WI38 (cell line): ENCODE data around the gene AAK1.

Experiments used
- H3K4me3 ChIP-seq: 2 replicates; pipeline ENCODE4 v1.5.1; 2011; ENCODE audit warnings: low read depth, mild to moderate bottlenecking, control low read depth, low read length
- TF ChIP-seq, protein P1 (sequence below): IDR thresholded peaks from 2 replicates; pipeline ENCODE4 v1.5.1; 2012; ENCODE audit warnings: low read depth, mild to moderate bottlenecking, control low read depth, low read length

The AAK1 gene

DNA sequence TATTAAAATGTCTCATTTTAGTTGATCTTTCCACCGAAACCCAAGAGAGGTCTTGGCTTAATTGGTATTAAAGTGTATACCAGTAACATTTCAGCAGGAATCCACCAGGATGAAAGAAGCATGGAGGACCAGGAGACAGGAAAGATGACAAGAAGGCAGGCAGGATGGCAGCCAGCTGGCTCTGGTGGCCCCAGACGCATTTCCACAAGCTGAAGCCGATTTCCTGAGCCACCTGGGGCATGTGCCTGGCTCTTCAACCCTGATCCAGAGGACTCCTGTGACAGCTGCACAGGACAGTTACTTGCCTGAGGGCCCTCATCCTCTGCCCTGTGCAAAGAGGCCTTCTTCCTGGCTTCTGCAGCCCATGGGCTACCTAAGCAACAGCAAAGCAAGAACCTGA is 149.4 kb downstream of the AAK1 start:
- TF ChIP-seq, protein P1, sequence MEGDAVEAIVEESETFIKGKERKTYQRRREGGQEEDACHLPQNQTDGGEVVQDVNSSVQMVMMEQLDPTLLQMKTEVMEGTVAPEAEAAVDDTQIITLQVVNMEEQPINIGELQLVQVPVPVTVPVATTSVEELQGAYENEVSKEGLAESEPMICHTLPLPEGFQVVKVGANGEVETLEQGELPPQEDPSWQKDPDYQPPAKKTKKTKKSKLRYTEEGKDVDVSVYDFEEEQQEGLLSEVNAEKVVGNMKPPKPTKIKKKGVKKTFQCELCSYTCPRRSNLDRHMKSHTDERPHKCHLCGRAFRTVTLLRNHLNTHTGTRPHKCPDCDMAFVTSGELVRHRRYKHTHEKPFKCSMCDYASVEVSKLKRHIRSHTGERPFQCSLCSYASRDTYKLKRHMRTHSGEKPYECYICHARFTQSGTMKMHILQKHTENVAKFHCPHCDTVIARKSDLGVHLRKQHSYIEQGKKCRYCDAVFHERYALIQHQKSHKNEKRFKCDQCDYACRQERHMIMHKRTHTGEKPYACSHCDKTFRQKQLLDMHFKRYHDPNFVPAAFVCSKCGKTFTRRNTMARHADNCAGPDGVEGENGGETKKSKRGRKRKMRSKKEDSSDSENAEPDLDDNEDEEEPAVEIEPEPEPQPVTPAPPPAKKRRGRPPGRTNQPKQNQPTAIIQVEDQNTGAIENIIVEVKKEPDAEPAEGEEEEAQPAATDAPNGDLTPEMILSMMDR, result no peak
- H3K4me3 ChIP-seq, result no peak overlapping the region

DNA sequence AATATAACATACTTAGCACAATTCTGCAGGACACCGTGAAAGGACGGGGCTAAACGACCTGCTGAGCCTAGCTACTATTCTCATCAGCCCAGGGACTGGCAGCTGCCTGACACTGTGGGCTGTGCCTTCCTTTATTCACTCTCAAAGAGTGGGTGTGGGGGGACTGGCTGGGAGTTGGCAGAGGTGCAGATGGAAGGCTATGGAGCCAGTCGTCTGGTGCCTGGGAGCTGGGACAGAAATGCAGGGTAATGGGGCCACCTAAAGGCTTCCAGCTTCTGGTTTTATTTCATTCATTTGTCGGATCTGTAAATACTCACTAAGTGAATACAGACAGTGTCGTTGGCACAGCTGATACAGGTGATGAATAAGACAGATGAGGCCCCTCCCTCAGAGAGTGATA is 150.3 kb downstream of the AAK1 start:
- TF ChIP-seq, protein P1, result no peak
- no peak overlapping the region for H3K4me3 ChIP-seq

DNA sequence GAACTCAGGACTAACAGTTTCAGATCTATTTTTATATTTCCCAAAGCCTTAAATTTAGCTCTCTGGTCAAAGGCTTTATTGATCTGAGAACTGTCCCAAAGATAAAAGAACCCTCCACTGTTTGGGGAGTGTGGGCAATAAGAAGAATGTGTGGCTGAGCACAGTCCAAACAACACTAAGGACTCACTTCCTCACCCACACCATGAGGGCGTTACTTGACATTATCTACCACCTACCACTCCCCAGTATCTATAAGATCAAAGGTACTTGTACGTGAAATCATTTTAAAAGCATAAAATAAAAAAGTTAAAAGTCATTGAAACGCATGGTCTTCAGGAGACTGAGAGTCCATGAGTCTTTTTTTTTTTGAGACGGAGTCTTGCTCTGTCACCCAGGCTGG is 151.7 kb downstream of the AAK1 start:
- no peak overlapping the region for H3K4me3 ChIP-seq
- TF ChIP-seq, protein P1, result no peak

DNA sequence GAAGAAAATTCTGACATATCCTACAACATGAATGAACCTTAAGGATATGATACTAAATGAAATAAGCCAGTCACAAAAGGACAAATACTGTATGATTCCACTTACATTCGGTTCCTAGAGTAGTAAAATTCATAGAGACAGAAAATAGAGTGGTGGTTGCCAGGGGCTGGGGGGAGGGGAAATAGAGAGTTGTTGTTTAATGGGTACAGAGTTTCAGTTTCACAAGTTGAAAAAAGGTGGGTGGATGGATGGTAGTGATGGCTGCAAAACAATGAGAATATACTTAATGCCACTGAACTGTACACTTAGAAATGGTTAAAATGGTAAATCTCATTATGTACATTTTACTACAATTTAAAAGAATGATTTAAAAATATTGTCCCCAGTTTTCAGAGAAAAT is 153.1 kb downstream of the AAK1 start:
- no peak overlapping the region for H3K4me3 ChIP-seq
- TF ChIP-seq, protein P1, result no peak

DNA sequence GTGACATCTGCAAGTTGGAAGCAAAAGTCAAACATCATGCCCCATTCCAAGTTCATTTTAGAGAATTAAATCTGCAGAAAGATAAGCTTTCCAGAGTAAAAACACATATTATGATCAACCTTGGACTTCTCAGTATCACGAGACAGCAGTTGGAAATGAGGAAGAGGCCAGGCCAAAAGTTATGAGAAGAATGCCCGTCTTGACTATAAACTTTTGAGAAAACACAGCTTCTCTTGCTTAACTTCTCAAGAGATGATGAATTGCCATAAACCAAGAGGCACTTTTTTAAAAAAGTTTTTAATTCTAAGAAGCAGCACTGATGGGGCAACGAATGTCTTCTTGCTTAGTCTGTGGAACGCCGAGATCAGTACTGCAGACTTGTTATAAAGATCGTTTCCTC is 153.7 kb downstream of the AAK1 start:
- TF ChIP-seq, protein P1, result no peak
- H3K4me3 ChIP-seq, result no peak overlapping the region

DNA sequence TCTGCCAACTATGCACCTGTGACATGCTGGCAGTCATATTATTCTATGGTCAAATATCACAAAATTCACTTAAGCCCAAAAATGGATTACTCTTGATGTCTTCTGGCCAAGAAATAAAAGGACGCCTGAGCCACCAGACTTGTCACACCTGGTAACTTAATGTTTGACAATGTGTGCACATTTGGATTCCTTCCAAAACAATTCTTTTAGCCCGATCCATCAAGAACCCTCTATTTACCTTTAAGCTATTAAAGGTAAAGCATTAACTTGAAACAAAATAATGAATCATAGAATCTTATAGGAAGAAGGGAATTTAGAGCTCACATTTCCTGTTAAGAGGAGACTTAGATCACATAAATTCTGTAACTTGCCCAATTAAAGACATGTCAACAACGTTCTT is 159.8 kb downstream of the AAK1 start:
- TF ChIP-seq, protein P1, result no peak
- H3K4me3 ChIP-seq, result no peak overlapping the region

DNA sequence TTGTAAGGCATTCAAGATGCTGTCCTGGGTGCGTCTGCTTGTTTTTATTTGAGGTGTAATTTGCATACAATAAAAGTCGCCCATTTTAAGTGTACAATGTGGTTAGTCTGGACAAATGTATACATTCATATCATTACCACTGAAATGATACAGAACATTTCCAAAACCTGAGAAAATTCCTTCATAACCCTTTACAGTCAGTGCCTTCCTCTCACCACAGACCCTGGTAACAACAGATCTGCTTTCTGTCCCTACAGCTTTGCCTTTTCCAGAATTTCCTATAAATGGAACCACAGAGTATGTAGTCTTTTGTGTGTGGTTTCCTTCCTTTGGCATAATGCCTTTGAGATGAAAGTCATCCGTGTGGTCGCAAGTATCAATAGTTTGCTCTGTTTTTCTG is 160.5 kb downstream of the AAK1 start:
- TF ChIP-seq, protein P1, result no peak
- H3K4me3 ChIP-seq, result no peak overlapping the region
